NB4 (cell line): ENCODE measurements around the gene TACC2.
A peak's percentile ranks its signal among the peaks of the same experiment; 100 is the strongest.

Experiments used
- DNase-seq: peaks from one replicate; pipeline ENCODE4 v3.0.0; 2010; ENCODE audit warnings: low read depth
- H3K4me3 ChIP-seq: one replicate; pipeline ENCODE4 v1.5.1; 2011; ENCODE audit warnings: mild to moderate bottlenecking, low read depth, low read length, moderate library complexity
- CTCF ChIP-seq: IDR thresholded peaks from one replicate; pipeline ENCODE4 v1.5.1; 2012; ENCODE audit warnings: low read depth, low read length
- MAX ChIP-seq: IDR thresholded peaks from 2 replicates; pipeline ENCODE4 v1.6.1; 2011; ENCODE audit warnings: low read depth, low read length
- MYC ChIP-seq: IDR thresholded peaks from 2 replicates; pipeline ENCODE4 v1.6.1; 2011; ENCODE audit warnings: low read depth, low read length
- POLR2A ChIP-seq: IDR thresholded peaks from 2 replicates; pipeline ENCODE4 v1.6.1; 2011; ENCODE audit warnings: mild to moderate bottlenecking; ENCODE audit not compliant: insufficient read length; ENCODE audit errors: extremely low read depth

The TACC2 gene

GRCh38 chr10:121994429-121994941, 5.5 kb downstream of the TACC2 start:
- H3K4me3 ChIP-seq, result no peak overlapping the region
- TF ChIP-seq POLR2A (no peak), CTCF (no peak), MYC (no peak), MAX (no peak)
- no peak for DNase-seq

- TF ChIP-seq CTCF (no peak), MYC (no peak), MAX (no peak), POLR2A (no peak)
- H3K4me3 ChIP-seq, result no peak overlapping the region
- no peak for DNase-seq
Observed at GRCh38 chr10:121998462-121998861, 9.5 kb downstream of the TACC2 start.

GRCh38 chr10:121999301-121999700, 10.3 kb downstream of the TACC2 start:
- DNase-seq, result no peak
- TF ChIP-seq MAX (no peak), CTCF (no peak), MYC (no peak), POLR2A (no peak)
- H3K4me3 ChIP-seq, result no peak overlapping the region

- H3K4me3 ChIP-seq, result no peak overlapping the region
- DNase-seq, result no peak
- TF ChIP-seq CTCF (no peak), MAX (no peak), POLR2A (no peak), MYC (no peak)
Observed at GRCh38 chr10:122001698-122002097, 12.7 kb downstream of the TACC2 start.

- DNase-seq, result no peak
- TF ChIP-seq POLR2A (no peak), MAX (no peak), MYC (no peak), CTCF (no peak)
- no peak overlapping the region for H3K4me3 ChIP-seq
Observed at GRCh38 chr10:122007415-122007814, 18.5 kb downstream of the TACC2 start.

GRCh38 chr10:122010405-122011050, 21.6 kb downstream of the TACC2 start:
- DNase-seq, result peak; percentile 44
- H3K4me3 ChIP-seq, result no peak overlapping the region
- TF ChIP-seq CTCF, result no peak
- no peak for TF ChIP-seq POLR2A
- no peak for TF ChIP-seq MYC
